ENCODE data around the gene ENO1.

DNA sequence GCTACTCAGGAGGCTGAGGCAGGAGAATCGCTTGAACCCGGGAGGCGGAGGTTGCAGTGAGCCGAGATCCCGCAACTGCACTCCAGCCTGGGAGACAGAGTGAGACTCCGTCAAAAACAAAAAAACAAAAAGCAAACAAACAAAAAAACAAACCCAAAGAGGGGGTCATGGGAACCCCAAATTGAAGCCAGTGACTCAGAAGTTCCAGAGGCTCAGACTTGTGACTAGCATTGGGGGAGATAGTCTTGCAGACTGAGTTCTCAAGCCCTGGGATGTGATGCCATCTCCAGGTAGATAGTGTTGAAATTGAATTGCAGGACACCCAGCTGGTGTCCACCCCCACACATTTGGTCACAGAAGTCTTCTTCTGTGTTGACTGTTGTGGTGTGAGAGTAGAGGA lies 24.9 kb upstream of the ENO1 start:
- TF ChIP-seq, protein P1, sequence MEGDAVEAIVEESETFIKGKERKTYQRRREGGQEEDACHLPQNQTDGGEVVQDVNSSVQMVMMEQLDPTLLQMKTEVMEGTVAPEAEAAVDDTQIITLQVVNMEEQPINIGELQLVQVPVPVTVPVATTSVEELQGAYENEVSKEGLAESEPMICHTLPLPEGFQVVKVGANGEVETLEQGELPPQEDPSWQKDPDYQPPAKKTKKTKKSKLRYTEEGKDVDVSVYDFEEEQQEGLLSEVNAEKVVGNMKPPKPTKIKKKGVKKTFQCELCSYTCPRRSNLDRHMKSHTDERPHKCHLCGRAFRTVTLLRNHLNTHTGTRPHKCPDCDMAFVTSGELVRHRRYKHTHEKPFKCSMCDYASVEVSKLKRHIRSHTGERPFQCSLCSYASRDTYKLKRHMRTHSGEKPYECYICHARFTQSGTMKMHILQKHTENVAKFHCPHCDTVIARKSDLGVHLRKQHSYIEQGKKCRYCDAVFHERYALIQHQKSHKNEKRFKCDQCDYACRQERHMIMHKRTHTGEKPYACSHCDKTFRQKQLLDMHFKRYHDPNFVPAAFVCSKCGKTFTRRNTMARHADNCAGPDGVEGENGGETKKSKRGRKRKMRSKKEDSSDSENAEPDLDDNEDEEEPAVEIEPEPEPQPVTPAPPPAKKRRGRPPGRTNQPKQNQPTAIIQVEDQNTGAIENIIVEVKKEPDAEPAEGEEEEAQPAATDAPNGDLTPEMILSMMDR (IDR thresholded peaks at IDR 0.05) = no peak
- no peak for TF ChIP-seq POLR2AphosphoS5 (IDR thresholded peaks at IDR 0.05)
- no peak for TF ChIP-seq EP300 (IDR thresholded peaks at IDR 0.05)
- TF ChIP-seq POLR2A (IDR thresholded peaks at IDR 0.05) = no peak

All from stomach (tissue), 4 donors.